GM18519 (cell line): ENCODE results near the gene PPARG.
"Not testable (repeated sequence)": the region's sequence is repeated elsewhere in the genome, so short reads cannot be mapped to it uniquely, and the experiment has no call there.

ENCODE experiments used
- ATAC-seq: cut with Tn5 transposase; IDR thresholded peaks from one replicate; pipeline ENCODE4 v1.9.1; 2021; ENCODE audit warnings: mild to moderate bottlenecking, moderate library complexity; ENCODE audit not compliant: unreplicated experiment, low FRiP score

PPARG gene

GRCh38 chr3:12278566-12278965, 10.3 kb upstream of the PPARG start:
- ATAC-seq: no peak

- ATAC-seq: no peak
Measured at GRCh38 chr3:12279591-12280326, 9.1 kb upstream of the PPARG start.

GRCh38 chr3:12280357-12280806, 8.5 kb upstream of the PPARG start:
- no peak for ATAC-seq

GRCh38 chr3:12284591-12284990, 4.3 kb upstream of the PPARG start:
- no peak for ATAC-seq

GRCh38 chr3:12285003-12285555, 3.8 kb upstream of the PPARG start:
- no peak for ATAC-seq

- not testable (repeated sequence) for ATAC-seq
Measured at GRCh38 chr3:12285779-12286178, 3.1 kb upstream of the PPARG start.

GRCh38 chr3:12286504-12286903, 2.4 kb upstream of the PPARG start:
- ATAC-seq: no peak

GRCh38 chr3:12286927-12287726, 1.7 kb upstream of the PPARG start:
- ATAC-seq: no peak

GRCh38 chr3:12287727-12288181, 1.1 kb upstream of the PPARG start:
- no peak for ATAC-seq

GRCh38 chr3:12289524-12289923, 654 bp downstream of the PPARG start:
- no peak for ATAC-seq

- ATAC-seq: no peak
Measured at GRCh38 chr3:12292770-12293169, 3.9 kb downstream of the PPARG start.

GRCh38 chr3:12294885-12295580, 6.2 kb downstream of the PPARG start:
- no peak for ATAC-seq

- ATAC-seq: no peak
Measured at GRCh38 chr3:12296511-12296910, 7.6 kb downstream of the PPARG start.

- no peak for ATAC-seq
Measured at GRCh38 chr3:12299026-12299425, 10.2 kb downstream of the PPARG start.

GRCh38 chr3:12300137-12300536, 11.3 kb downstream of the PPARG start:
- ATAC-seq: no peak

GRCh38 chr3:12301031-12301430, 12.2 kb downstream of the PPARG start:
- no peak for ATAC-seq

GRCh38 chr3:12301513-12301912, 12.6 kb downstream of the PPARG start:
- no peak for ATAC-seq

- ATAC-seq: no peak
Measured at GRCh38 chr3:12302564-12302963, 13.7 kb downstream of the PPARG start.

GRCh38 chr3:12303534-12303933, 14.7 kb downstream of the PPARG start:
- ATAC-seq: no peak

- no peak for ATAC-seq
Measured at GRCh38 chr3:12303993-12304392, 15.1 kb downstream of the PPARG start.

GRCh38 chr3:12307136-12307535, 18.3 kb downstream of the PPARG start:
- ATAC-seq: no peak
